SK-N-SH (cell line): ENCODE results near the gene TRPM2. TPM values are rescaled to one million over a fixed set of nuclear protein-coding genes. Genes with fewer than 3 reads are reported as not detected.

Experiments
- CTCF ChIA-PET: fragments of 300-600, 350-600 bp; formaldehyde crosslinking; extraction: SDS; loops from one replicate; lab custom pipeline; 2021; lab: Yijun Ruan, JAX
- POLR2A ChIA-PET: fragments of 350-600 bp; sonication (Branson Sonifier 250); formaldehyde crosslinking; extraction: SDS; loops from one replicate; lab custom pipeline; 2020; ENCODE audit warnings: antibody characterized with exemption, inconsistent platforms; lab: Yijun Ruan, JAX
- DNase-seq: peaks from one replicate; pipeline ENCODE4 v3.0.0; 2012
- H2AFZ ChIP-seq: fragments of 200-600 bp; sonication (generic); 2 replicates; pipeline ENCODE4 v1.8.1; 2016; ENCODE audit warnings: antibody characterized with exemption, mild to moderate bottlenecking, low read depth
- H3F3A ChIP-seq: fragments of 200-600 bp; sonication (generic); replicated peaks from 2 replicates; pipeline ENCODE3; 2016; ENCODE audit warnings: antibody characterized with exemption, mild to moderate bottlenecking; ENCODE audit not compliant: insufficient read depth
- H3K27ac ChIP-seq, 2 experiments: fragments of 200-500 bp in 1 of 2; fragments of 200-600 bp in 1 of 2; sonication (Bioruptor generic) in 1 of 2; sonication (generic), shearing (Covaris generic) in 1 of 2; 2 replicates each; pipeline versions ENCODE4 v1.5.1 to v1.6.1; 2014 to 2016; ENCODE audit warnings: low read depth in 2 of 2, inconsistent platforms in 1 of 2, low read length in 1 of 2, mild to moderate bottlenecking in 1 of 2, mixed read lengths in 1 of 2
- H3K27me3 ChIP-seq: fragments of 200-600 bp; sonication (generic), shearing (Covaris generic); 2 replicates; pipeline ENCODE4 v1.6.1; 2016; ENCODE audit warnings: mixed run types; ENCODE audit not compliant: insufficient read depth
- H3K36me3 ChIP-seq, 2 experiments: fragments of 200-500 bp in 1 of 2; fragments of 200-600 bp in 1 of 2; sonication (Bioruptor generic) in 1 of 2; sonication (generic) in 1 of 2; replicated peaks in 1 of 2; 2 replicates each; pipeline versions ENCODE3 to v1.5.1; 2014 to 2016; ENCODE audit warnings: low read length in 1 of 2, mild to moderate bottlenecking in 1 of 2; ENCODE audit not compliant: insufficient read depth in 2 of 2, control insufficient read depth in 1 of 2
- H3K4me1 ChIP-seq, 2 experiments: fragments of 200-500 bp in 1 of 2; fragments of 200-600 bp in 1 of 2; sonication (Bioruptor generic) in 1 of 2; sonication (generic), shearing (Covaris generic) in 1 of 2; 2 replicates each; pipeline versions ENCODE4 v1.5.1 to v1.6.1; 2014 to 2016; ENCODE audit warnings: low read depth in 1 of 2, low read length in 1 of 2, mixed run types in 1 of 2; ENCODE audit not compliant: insufficient read depth in 2 of 2, control insufficient read depth in 1 of 2
- H3K4me2 ChIP-seq: fragments of 200-600 bp; sonication (generic), shearing (Covaris generic); 2 replicates; pipeline ENCODE4 v1.6.1; 2017; ENCODE audit warnings: mixed run types
- H3K4me3 ChIP-seq, 2 experiments: fragments of 200-500 bp in 1 of 2; fragments of 200-600 bp in 1 of 2; sonication (Bioruptor generic) in 1 of 2; sonication (generic), shearing (Covaris generic) in 1 of 2; 2 replicates each; pipeline versions ENCODE4 v1.5.1 to v1.8.1; 2014 to 2016; ENCODE audit warnings: low read depth in 2 of 2, inconsistent platforms in 1 of 2, low read length in 1 of 2, mild to moderate bottlenecking in 1 of 2, mixed read lengths in 1 of 2, moderate library complexity in 1 of 2
- H3K79me2 ChIP-seq: fragments of 200-600 bp; sonication (generic); 2 replicates; pipeline ENCODE4 v1.8.1; 2017; ENCODE audit warnings: mild to moderate bottlenecking; ENCODE audit not compliant: insufficient read depth
- H3K9ac ChIP-seq: fragments of 200-600 bp; sonication (generic); 2 replicates; pipeline ENCODE4 v1.6.1; 2017; ENCODE audit warnings: mixed run types
- H3K9me2 ChIP-seq: fragments of 200-600 bp; sonication (generic); 2 replicates; pipeline ENCODE4 v1.6.1; 2017; ENCODE audit warnings: mixed run types
- H3K9me3 ChIP-seq: fragments of 200-600 bp; sonication (generic); 2 replicates; pipeline ENCODE4 v1.6.1; 2017; ENCODE audit warnings: mixed run types, mild to moderate bottlenecking, moderate library complexity
- H4K20me1 ChIP-seq: fragments of 200-600 bp; sonication (generic); 2 replicates; pipeline ENCODE4 v1.6.1; 2017; ENCODE audit warnings: mild to moderate bottlenecking, mixed run types; ENCODE audit not compliant: insufficient read depth
- ELF1 ChIP-seq: IDR thresholded peaks from 2 replicates; pipeline ENCODE4 v1.4.0; 2012
- EZH2phosphoT487 ChIP-seq: fragments of 200-600 bp; sonication (generic); IDR thresholded peaks from 2 replicates; pipeline ENCODE4 v1.6.1; 2017; ENCODE audit warnings: low read depth, mixed run types, mild to moderate bottlenecking, antibody characterized with exemption, moderate library complexity, borderline replicate concordance
- FOSL2 ChIP-seq: IDR thresholded peaks from 2 replicates; pipeline ENCODE4 v1.4.0; 2012; ENCODE audit warnings: low read depth, mild to moderate bottlenecking, moderate library complexity, borderline replicate concordance
- FOXJ3 ChIP-seq: sonication (generic); formaldehyde crosslinking; IDR thresholded peaks from 2 replicates; pipeline ENCODE4 v1.5.1; 2020; ENCODE audit warnings: mild to moderate bottlenecking, missing genetic modification reagents
- GABPA ChIP-seq: IDR thresholded peaks from 2 replicates; pipeline ENCODE4 v1.4.0; 2012; ENCODE audit warnings: low read depth, mild to moderate bottlenecking
- JUND ChIP-seq: IDR thresholded peaks from 2 replicates; pipeline ENCODE4 v1.4.0; 2012
- MAX ChIP-seq: IDR thresholded peaks from 2 replicates; pipeline ENCODE4 v1.4.0; 2012; ENCODE audit warnings: low read depth
- MEF2A ChIP-seq: IDR thresholded peaks from 2 replicates; pipeline ENCODE4 v1.4.0; 2012; ENCODE audit warnings: low read depth, borderline replicate concordance
- NFIC ChIP-seq: IDR thresholded peaks from 2 replicates; pipeline ENCODE4 v1.4.0; 2012; ENCODE audit warnings: borderline replicate concordance
- PBX3 ChIP-seq: IDR thresholded peaks from 2 replicates; pipeline ENCODE4; 2012
- RAD21 ChIP-seq: IDR thresholded peaks from 2 replicates; pipeline ENCODE4 v1.6.1; 2012; ENCODE audit warnings: mild to moderate bottlenecking, low read length
- RCOR1 ChIP-seq: fragments of 150-350 bp; IDR thresholded peaks from 2 replicates; pipeline ENCODE4 v1.6.1; 2017; ENCODE audit warnings: antibody characterized with exemption, low read length
- RFX5 ChIP-seq: IDR thresholded peaks from 2 replicates; pipeline ENCODE4 v1.6.1; 2012; ENCODE audit warnings: mild to moderate bottlenecking, improper control_type of control experiment, low read length
- SIN3A ChIP-seq: IDR thresholded peaks from 2 replicates; pipeline ENCODE4 v1.6.1; 2012; ENCODE audit warnings: low read depth, mild to moderate bottlenecking, low read length, moderate library complexity, borderline replicate concordance
- SMC3 ChIP-seq: IDR thresholded peaks from 2 replicates; pipeline ENCODE4 v1.6.1; 2012; ENCODE audit warnings: low read depth, low read length, improper control_type of control experiment
- TAF1 ChIP-seq: IDR thresholded peaks from 2 replicates; pipeline ENCODE4 v1.6.1; 2012; ENCODE audit warnings: low read depth, mild to moderate bottlenecking, low read length, moderate library complexity, borderline replicate concordance
- TCF12 ChIP-seq: IDR thresholded peaks from 2 replicates; pipeline ENCODE4 v1.4.0; 2012
- TEAD4 ChIP-seq: IDR thresholded peaks from 2 replicates; pipeline ENCODE4 v1.4.0; 2012; ENCODE audit warnings: mild to moderate bottlenecking, borderline replicate concordance; ENCODE audit not compliant: insufficient read depth
- USF2 ChIP-seq: fragments of 150-350 bp; IDR thresholded peaks from 2 replicates; pipeline ENCODE4 v1.6.1; 2017; ENCODE audit warnings: antibody characterized with exemption, low read length, low read depth, borderline replicate concordance
- ZBTB33 ChIP-seq: IDR thresholded peaks from 2 replicates; pipeline ENCODE4 v1.4.0; 2012; ENCODE audit warnings: low read depth, borderline replicate concordance
- WGBS: methylation state at CpG from one replicate; pipeline ENCODE4 v1.1.6; 2017; ENCODE audit warnings: low lambda C conversion rate; 5-methylcytosine and 5-hydroxymethylcytosine counted together
- polyA plus RNA-seq, 3 experiments: library from polyadenylated mRNA; depleted of rRNA; stranded (reverse); fragments of >200 nt; gene quantifications; 2 replicates each; pipeline ENCODE4 v1.2.3, GENCODE V29; 2012

TRPM2 gene
- polyA plus RNA-seq, 1 of the 3 experiments (the other 2 are of a cell fraction): not detected

GRCh38 chr21:44421901-44422840 lies 68.8 kb downstream of the TRPM2 start:
- CTCF ChIA-PET: no interaction called here
- POLR2A ChIA-PET: no interaction called here
- H3K9me2 ChIP-seq: no peaks in the 10 kb centered on the region

More at GRCh38 chr21:44421901-44422840, 68.8 kb downstream of the TRPM2 start:
- H3K36me3 ChIP-seq: no peaks in the 10 kb centered on the region
- no peaks in the 10 kb centered on the region for H3F3A ChIP-seq
- H3K4me3 ChIP-seq: no peak overlapping the region
- H3K79me2 ChIP-seq: no peaks in the 10 kb centered on the region
- H3K4me1 ChIP-seq: peaks cover 0 to 3% of the 10 kb centered on the region in 2 experiments; a peak in 1 of 4 replicates
- no peak for DNase-seq
- 60% methylated on average over 22 of the region's 26 CpGs for WGBS
- no peaks in the 10 kb centered on the region for H3K27me3 ChIP-seq
- H3K9ac ChIP-seq: no peak overlapping the region
- no peak overlapping the region for H2AFZ ChIP-seq
- H3K27ac ChIP-seq: no peak overlapping the region
- H4K20me1 ChIP-seq: no peaks in the 10 kb centered on the region
- H3K4me2 ChIP-seq: no peak overlapping the region
- TF ChIP-seq TAF1 (no peak), USF2 (no peak), GABPA (no peak), ELF1 (no peak), FOXJ3 (no peak), FOSL2 (no peak), MEF2A (no peak), EZH2phosphoT487 (no peak), PBX3 (no peak), RAD21 (no peak), TEAD4 (no peak), JUND (no peak), TCF12 (no peak), MAX (no peak), ZBTB33 (no peak), SMC3 (no peak), RFX5 (no peak), RCOR1 (no peak), NFIC (no peak), SIN3A (no peak)
- no peaks in the 10 kb centered on the region for H3K9me3 ChIP-seq
